Measurements from ENCODE around the gene ZNF664.

DNA sequence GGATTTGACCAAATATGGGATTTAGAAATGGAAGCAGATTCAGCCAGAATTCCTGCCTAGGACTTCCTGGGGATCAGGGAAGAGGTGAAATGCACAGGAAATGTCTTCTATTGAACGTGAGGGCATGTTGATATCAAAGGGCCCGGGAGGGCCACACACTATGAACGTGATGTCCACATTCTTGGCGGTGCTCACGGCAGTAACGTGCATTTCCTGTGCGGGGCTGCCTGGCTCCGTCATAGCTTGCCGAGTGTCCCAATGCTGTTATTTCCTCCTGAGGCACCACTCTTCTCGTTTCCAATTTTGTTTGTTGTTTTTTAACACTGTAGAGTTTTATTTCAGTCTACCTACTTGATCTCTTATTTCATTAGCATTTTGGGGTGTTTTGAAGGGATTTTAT is 67.3 kb downstream of the ZNF664 start:
- TF ChIP-seq, protein P1, sequence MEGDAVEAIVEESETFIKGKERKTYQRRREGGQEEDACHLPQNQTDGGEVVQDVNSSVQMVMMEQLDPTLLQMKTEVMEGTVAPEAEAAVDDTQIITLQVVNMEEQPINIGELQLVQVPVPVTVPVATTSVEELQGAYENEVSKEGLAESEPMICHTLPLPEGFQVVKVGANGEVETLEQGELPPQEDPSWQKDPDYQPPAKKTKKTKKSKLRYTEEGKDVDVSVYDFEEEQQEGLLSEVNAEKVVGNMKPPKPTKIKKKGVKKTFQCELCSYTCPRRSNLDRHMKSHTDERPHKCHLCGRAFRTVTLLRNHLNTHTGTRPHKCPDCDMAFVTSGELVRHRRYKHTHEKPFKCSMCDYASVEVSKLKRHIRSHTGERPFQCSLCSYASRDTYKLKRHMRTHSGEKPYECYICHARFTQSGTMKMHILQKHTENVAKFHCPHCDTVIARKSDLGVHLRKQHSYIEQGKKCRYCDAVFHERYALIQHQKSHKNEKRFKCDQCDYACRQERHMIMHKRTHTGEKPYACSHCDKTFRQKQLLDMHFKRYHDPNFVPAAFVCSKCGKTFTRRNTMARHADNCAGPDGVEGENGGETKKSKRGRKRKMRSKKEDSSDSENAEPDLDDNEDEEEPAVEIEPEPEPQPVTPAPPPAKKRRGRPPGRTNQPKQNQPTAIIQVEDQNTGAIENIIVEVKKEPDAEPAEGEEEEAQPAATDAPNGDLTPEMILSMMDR (conservative IDR thresholded peaks at IDR 0.05) = no peak
- no peak for TF ChIP-seq ZFX (IDR thresholded peaks at IDR 0.05)

Data from C4-2B (cell line).